ENCODE data around the gene ADGRG7.
"Not testable (repeated sequence)": the region's sequence is repeated elsewhere in the genome, so short reads cannot be mapped to it uniquely, and the experiment has no call there.

The ADGRG7 gene

GRCh38 chr3:100645913-100646312 is 36.5 kb downstream of the ADGRG7 start:
- DNase-seq (ENCODE audit: low spot score) = no peak

GRCh38 chr3:100647171-100647570 is 37.8 kb downstream of the ADGRG7 start:
- DNase-seq (ENCODE audit: low spot score) = no peak

GRCh38 chr3:100647657-100648056 is 38.3 kb downstream of the ADGRG7 start:
- no peak for DNase-seq (ENCODE audit: low spot score)

DNA sequence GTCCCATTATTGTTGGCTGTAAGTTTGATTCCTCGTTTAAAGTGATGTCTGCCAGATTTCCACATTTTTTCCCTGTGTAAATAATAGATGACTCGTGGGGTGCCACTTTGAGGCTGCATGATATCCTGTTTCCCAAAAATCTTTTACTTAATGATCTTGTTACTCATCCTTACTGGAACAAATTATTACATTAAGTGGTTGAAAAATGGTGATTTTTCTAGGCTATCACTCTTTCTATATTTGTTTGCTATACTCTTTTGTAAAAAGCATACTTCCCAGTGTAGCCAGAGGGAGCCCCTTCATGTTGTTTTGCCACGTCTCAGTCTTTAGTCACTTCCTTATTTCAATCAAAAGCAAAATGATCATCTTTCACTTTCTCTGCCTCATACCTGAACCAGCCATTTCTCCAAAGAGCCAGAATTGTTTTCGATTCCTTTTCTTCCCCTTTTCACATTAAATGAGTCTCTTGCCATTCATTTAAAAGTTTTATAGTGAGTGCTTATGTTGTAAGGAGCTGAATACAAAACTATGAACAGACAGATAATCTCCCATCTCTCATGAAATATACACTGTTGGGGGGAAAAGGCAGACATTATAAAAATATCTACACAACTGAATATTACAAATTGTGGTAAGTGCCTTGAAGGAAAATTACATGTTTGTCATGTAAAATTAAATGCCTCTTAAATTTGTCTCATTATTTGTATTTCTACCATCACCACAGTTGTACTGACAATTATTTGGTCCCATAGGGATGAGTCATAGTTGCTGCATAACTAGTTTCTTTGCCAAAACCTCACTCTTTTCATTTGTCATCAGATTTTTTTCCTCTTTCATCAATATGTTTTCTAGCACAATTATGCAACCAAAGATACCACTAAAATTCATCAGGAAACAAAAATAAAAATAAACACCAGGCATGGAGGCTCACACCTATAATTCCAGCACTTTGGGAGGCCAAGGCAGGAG is 41.5 kb downstream of the ADGRG7 start:
- DNase-seq (ENCODE audit: low spot score) = peak; percentile 63

DNA sequence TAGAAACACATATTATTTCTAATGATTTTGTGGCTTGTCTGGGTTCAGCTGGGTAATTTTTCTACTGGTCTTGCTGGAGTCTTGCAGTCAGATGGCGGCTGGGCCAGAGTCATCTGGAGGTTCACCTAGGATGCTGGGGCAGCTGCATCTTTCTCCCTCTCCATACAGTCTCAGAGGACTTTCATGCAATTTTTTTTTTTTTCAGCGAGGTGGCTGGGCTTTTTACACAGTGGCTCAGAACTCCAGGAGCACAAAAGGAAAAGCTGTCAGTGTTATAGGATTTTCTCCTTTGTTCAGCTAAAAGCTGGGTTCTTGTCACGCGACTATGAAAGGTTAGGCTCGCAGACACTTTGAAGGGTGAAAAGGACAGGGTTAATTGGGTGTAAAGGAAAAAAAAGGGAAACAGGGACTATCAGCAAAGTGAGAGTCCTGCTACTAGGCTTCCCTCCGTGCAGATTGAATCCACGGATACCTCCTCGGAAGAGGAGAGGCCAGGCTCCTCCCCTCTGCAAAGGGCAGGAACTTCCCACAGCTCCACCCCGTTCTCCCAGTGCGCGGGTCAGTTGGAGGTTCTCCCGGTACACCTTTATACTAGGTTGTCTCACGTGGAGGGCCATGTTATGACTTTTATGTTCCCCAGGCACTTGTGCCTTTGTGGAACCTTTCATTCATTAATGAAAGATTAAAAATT is 44.3 kb downstream of the ADGRG7 start:
- DNase-seq (ENCODE audit: low spot score) = no peak

DNA sequence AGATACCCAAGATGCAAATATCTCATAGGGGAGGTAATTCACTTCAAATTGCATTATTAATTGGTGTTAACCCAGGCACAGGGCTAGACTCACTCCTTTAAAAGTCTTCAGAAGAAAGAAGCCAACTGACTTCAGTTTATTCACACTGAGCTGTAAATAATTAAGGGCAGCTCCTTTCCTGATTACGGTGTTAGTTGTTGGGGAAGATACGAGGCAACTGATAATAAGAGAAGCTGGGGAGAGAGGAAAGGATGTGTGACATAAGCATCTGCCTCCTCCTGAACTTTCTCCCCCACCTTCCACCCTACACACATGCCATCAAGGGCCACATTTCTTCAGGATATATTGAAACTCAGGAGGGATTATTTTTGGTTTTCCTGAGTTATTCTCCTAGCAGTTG is 47.5 kb downstream of the ADGRG7 start:
- no peak for DNase-seq (ENCODE audit: low spot score)

DNA sequence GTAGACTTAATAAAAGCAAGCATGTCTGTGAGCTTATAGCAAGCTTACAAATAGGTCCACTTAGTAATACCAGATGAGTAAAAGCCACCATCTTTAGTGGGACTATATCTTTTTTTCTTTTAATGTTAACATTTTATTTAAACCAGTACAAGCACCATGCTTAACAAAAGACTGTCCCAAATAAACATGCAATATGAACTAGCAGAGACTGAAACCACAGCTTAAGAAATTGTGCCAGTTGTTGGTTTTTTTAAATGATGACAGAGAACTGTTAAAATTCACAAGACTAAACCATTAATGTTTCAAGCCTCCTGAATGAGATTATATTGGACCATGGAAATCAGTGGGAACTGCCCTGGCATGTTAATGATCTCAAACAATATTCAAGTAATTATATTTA is 51.9 kb downstream of the ADGRG7 start:
- not testable (repeated sequence) for DNase-seq (ENCODE audit: low spot score)

DNA sequence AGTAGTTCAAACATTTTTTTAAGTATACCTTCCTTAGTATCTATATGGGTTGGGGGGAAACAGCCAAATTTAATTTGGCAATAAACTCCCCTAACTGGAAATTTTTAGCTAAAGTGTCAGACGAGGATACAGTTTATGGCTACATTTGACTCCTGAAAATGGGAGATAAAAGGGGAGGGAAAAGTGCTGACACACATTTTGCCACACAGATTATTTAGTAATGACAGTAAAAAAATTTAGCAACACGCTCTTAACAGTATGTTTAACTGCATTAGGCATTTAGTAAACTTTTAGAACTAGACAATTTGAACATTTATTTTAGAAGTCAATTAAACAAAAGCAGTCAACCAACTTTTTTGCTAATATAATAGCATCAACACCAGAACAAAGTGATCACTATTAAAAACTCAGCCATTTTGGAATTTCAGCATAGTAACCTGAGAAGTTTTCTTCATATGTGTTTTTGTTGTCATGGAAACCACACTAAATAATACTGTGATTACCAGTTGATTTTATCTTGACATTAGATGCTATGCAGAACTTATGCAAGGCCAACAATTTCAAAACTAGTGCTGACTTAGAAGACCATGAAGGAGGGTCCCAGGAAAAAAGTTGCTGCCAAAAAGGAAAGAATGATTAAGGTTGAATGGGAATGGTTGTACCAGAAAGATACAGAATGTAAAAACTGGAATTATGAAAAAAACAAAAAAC is 52.9 kb downstream of the ADGRG7 start:
- DNase-seq (ENCODE audit: low spot score) = no peak

DNA sequence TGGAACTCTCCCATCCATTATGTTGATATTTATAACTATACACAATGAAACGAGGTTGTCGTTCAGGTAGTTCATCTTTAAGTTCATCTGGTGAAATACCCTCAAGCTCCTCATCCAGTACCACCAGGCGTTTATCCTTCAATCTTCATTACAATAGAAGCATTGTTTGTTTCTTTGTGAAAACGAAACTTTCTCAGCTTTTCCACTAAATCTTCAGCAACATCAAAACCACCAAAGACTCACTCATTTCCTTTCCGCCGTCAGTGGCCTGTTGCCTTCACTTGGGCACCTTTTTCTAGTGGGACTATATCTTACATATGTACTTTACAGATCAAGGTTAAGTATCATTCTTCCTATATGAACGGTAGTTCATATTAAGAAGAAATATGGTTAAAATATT is 55.8 kb downstream of the ADGRG7 start:
- DNase-seq (ENCODE audit: low spot score) = no peak

GRCh38 chr3:100666699-100667098 is 57.3 kb downstream of the ADGRG7 start:
- not testable (repeated sequence) for DNase-seq (ENCODE audit: low spot score)

DNA sequence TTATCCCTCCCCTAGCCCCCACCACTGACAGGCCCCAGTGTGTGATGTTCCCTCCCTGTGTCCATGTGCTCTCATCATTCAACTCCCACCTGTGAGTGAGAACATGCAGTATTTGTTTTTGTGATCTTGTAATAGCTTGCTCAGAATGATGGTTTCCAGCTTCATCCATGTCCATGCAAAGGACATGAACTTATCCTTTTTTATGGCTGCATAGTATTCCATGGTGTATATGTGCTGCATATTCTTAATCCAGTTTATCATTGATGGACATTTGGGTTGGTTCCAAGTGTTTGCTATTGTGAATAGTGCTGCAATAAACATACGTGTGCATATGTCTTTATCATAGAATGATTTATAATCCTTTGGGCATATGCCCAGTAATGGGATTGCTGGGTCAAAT is 57.9 kb downstream of the ADGRG7 start:
- not testable (repeated sequence) for DNase-seq (ENCODE audit: low spot score)

DNA sequence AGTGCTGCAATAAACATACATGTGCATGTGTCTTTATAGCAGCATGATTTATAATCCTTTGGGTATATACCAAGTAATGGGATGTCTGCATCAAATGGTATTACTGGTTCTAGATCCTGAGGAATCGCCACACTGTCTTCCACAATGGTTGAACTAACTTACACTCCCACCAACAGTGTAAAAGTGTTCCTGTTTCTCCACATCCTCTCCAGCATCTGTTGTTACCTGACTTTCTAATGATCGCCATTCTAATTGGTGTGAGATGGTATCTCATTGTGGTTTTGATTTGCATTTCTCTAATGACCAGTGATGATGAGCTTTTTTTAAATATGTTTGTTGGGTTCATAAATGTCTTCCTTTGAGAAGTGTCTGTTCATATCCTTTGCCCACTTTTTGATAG is 61.6 kb downstream of the ADGRG7 start:
- DNase-seq (ENCODE audit: low spot score) = not testable (repeated sequence)

DNA sequence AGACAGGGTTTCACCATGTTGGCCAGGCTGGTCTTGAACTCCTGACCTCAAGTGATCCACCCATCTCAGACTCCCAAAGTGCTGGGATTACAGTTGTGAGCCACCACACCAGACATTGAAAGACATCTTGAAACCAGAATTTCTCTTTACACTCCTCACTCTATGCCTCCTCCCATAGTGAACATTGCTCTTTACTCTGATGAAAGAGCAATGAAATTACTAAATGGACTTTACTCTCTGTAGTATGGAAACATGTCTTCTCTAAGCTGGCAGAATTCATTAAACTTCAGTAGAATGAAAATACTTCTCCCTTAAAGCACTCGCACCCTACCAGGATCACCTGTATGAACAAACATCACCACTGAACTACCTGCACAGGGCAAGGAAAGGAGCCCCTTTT is 72.1 kb downstream of the ADGRG7 start:
- no peak for DNase-seq (ENCODE audit: low spot score)

DNA sequence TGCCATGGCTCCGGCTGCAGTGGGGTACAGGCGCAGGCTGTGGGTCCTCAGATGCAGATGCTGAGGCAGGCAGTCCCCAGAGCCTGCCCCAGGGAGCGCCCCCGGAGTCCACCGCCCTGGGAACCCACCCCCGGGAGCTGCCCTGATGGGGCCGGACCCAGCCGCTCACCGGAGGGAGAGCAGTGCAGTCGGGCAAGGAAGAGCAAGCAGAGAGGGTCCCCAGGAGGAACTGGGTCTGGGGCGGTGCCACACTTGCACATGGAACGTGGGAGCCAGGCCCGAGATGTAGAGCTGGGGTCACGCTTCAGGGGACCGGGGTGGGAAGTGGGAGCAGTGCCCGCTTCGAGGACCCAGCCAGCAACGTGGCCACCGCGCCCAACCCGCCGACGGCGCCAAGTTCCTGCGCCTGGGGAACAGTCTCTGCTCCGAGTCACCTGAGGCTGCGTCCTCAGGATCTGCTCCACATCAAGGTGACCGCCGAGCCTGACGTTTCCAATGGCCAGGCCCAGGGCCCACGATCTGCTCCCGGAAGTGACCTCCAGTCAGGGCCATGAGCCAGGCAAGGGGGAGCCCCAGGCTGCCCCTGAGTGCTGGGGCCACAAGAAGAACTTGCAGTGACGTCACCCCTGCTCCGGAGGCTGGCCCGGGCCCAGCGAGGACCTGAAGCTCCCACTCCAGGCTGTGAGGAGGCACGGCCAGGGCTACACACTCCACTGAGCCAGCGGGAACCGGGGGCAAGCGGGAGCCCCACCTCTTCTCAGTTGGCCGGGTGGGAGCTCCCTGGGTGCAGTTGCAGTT is 72.9 kb downstream of the ADGRG7 start:
- no peak for DNase-seq (ENCODE audit: low spot score)

DNA sequence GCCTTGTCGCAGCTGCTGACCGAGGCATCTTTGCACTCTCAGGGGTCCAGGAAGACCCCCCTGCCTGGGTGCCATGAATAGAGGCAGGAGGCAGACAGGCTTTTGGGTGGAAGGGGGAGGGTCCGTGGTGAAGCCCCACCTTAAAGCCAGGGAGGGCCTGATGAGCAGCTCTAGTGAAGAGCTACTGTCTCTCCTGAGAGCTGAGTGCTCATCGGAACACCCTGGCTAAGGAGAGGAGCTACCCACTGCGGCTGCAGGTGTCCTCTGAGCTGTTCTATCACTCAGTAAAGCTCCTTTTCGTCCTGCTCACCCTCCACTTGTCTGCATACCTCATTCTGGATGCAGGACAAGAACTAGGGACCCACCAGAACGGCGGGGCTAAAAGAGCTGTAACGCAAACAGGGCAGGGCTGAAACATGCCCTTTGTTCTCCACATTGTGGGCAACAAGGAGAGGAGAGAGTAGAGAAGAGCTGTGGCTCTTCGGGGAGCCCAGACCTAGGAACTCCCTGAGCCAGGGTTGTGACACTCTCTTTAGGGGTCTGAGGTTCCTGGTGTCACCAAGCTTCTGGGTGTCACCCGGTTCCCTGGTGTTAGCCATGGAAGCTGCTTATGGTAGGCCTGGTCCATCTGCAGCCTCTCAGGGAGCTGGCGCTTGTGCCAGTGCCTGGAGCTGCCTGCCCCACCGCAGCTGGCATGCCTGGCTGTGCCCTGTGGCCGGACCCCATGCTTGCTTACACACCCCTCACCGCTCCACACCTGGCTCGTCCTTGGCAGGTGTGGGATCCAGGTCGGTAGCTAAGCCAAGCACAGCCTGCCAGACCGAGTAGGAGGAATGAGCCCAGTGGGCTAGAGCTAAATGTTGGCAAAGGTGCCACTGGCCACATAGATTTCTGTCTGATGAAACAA is 73.7 kb downstream of the ADGRG7 start:
- DNase-seq (ENCODE audit: low spot score) = no peak

- no peak for DNase-seq (ENCODE audit: low spot score)
Observed at GRCh38 chr3:100693225-100693624, 83.8 kb downstream of the ADGRG7 start.

GRCh38 chr3:100695696-100696095 is 86.3 kb downstream of the ADGRG7 start:
- DNase-seq (ENCODE audit: low spot score) = no peak

DNA sequence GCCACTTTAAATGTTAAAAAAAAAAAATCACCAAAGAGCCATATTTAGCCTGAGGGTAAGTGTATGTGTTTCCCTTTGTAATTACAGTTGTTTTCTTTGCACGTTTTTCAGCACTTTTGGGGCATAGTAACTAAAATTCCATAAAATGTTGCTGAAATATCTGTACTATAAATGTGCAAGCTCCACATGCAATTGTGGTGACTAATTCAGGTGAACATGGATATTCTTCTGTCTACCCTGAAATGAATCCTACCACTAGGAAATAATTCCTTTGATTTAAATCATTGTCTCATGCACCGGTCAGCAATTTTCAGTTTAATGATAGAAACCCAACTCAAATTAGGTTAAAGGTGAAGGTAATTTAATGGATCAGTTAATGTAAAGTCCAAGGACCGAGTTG is 86.8 kb downstream of the ADGRG7 start:
- DNase-seq (ENCODE audit: low spot score) = no peak

DNA sequence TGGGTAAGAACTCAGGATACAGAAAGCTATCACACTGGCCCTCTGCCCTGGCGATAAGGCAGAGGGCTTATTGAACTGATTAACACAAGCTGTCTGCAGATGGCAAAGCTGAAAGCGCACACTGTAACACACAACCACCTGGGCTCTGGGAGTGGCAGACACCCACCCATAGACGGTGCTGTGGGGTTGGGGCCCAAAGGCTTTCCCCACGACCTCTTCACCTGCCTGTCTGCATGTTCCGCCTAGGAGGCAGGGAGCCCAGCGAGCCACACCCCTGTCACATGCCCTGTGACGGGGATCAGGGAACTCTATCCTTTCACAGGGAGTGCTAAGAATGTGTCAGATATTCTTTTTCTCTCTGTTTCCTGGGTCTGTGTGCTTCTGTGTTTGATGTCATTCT is 87.8 kb downstream of the ADGRG7 start:
- DNase-seq (ENCODE audit: low spot score) = no peak

GRCh38 chr3:100697723-100698285 is 88.4 kb downstream of the ADGRG7 start:
- DNase-seq (ENCODE audit: low spot score) = no peak
